ENCODE results near the gene HMX3.

Gene HMX3

GRCh38 chr10:123142701-123143161 lies 7.0 kb downstream of the HMX3 start:
- H3K9me3 ChIP-seq (ENCODE audit: control insufficient read depth in 2 of 2, low read length in 2 of 2) = no peaks in the 10 kb centered on the region
- H3K4me3 ChIP-seq (ENCODE audit: low read length in 2 of 2) = no peak overlapping the region
- H3K27me3 ChIP-seq (ENCODE audit: control insufficient read depth in 1 of 2, insufficient read depth in 2 of 2, low read length in 2 of 2) = peaks cover 86 to 99% of the 10 kb centered on the region in 2 donors
- H3K27ac ChIP-seq (ENCODE audit: low read length) = no peak overlapping the region
- no peaks in the 10 kb centered on the region for H3K36me3 ChIP-seq (ENCODE audit: control insufficient read depth in 2 of 2, insufficient read depth in 2 of 2, low read length in 2 of 2)
- peaks cover 5% of the 10 kb centered on the region for H3K4me1 ChIP-seq (ENCODE audit: control insufficient read depth, insufficient read depth, low read length)
- no peak overlapping the region for H3K9ac ChIP-seq (ENCODE audit: low read length in 2 of 2)

- Histone ChIP-seq H3K4me1 (ENCODE audit: control insufficient read depth, insufficient read depth, low read length) (peaks cover 9% of the 10 kb centered on the region), H3K9me3 (ENCODE audit: control insufficient read depth in 2 of 2, low read length in 2 of 2) (no peaks in the 10 kb centered on the region), H3K27me3 (ENCODE audit: control insufficient read depth in 1 of 2, insufficient read depth in 2 of 2, low read length in 2 of 2) (peaks cover 84 to 99% of the 10 kb centered on the region in 2 donors), H3K9ac (ENCODE audit: low read length in 2 of 2) (no peak overlapping the region), H3K36me3 (ENCODE audit: control insufficient read depth in 2 of 2, insufficient read depth in 2 of 2, low read length in 2 of 2) (no peaks in the 10 kb centered on the region), H3K27ac (ENCODE audit: low read length) (no peak overlapping the region), H3K4me3 (ENCODE audit: low read length in 2 of 2) (no peak overlapping the region)
These were observed 7.5 kb downstream of the HMX3 start for GRCh38 chr10:123143162-123143824.

DNA sequence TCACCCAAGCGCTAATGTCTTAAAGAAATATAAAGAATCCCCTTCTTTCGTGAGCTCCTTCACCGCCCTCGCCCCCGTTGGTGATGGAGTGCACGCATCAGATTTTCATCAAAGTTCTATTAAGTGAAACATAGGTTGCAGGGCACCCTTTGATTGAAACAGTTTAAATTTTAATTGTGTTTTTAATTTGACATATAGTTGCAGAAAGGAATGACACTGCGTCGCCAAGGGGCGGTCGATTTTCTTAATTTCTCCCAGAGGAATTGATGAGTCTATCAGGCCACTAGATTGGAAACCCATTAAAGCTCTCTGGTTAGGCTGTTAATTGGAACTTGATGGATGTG lies 8.0 kb downstream of the HMX3 start:
- peaks cover 9% of the 10 kb centered on the region for H3K4me1 ChIP-seq (ENCODE audit: control insufficient read depth, insufficient read depth, low read length)
- H3K27me3 ChIP-seq (ENCODE audit: control insufficient read depth in 1 of 2, insufficient read depth in 2 of 2, low read length in 2 of 2) = peaks cover 86 to 100% of the 10 kb centered on the region in 2 donors
- no peak overlapping the region for H3K27ac ChIP-seq (ENCODE audit: low read length)
- no peaks in the 10 kb centered on the region for H3K9me3 ChIP-seq (ENCODE audit: control insufficient read depth in 2 of 2, low read length in 2 of 2)
- no peaks in the 10 kb centered on the region for H3K36me3 ChIP-seq (ENCODE audit: control insufficient read depth in 2 of 2, insufficient read depth in 2 of 2, low read length in 2 of 2)
- no peak overlapping the region for H3K4me3 ChIP-seq (ENCODE audit: low read length in 2 of 2)
- no peak overlapping the region for H3K9ac ChIP-seq (ENCODE audit: low read length in 2 of 2)

- Histone ChIP-seq H3K27ac (ENCODE audit: low read length) (no peak overlapping the region), H3K36me3 (ENCODE audit: control insufficient read depth in 2 of 2, insufficient read depth in 2 of 2, low read length in 2 of 2) (no peaks in the 10 kb centered on the region), H3K9me3 (ENCODE audit: control insufficient read depth in 2 of 2, low read length in 2 of 2) (no peaks in the 10 kb centered on the region), H3K27me3 (ENCODE audit: control insufficient read depth in 1 of 2, insufficient read depth in 2 of 2, low read length in 2 of 2) (peaks cover 84 to 100% of the 10 kb centered on the region in 2 donors), H3K4me3 (ENCODE audit: low read length in 2 of 2) (no peak overlapping the region), H3K9ac (ENCODE audit: low read length in 2 of 2) (no peak overlapping the region), H3K4me1 (ENCODE audit: control insufficient read depth, insufficient read depth, low read length) (peaks cover 15% of the 10 kb centered on the region)
These were observed 9.1 kb downstream of the HMX3 start for GRCh38 chr10:123144697-123145541.

- H3K36me3 ChIP-seq (ENCODE audit: control insufficient read depth in 2 of 2, insufficient read depth in 2 of 2, low read length in 2 of 2) = no peaks in the 10 kb centered on the region
- peaks cover 84 to 100% of the 10 kb centered on the region in 2 donors for H3K27me3 ChIP-seq (ENCODE audit: control insufficient read depth in 1 of 2, insufficient read depth in 2 of 2, low read length in 2 of 2)
- peaks cover 19% of the 10 kb centered on the region for H3K4me1 ChIP-seq (ENCODE audit: control insufficient read depth, insufficient read depth, low read length)
- H3K9me3 ChIP-seq (ENCODE audit: control insufficient read depth in 2 of 2, low read length in 2 of 2) = no peaks in the 10 kb centered on the region
- H3K4me3 ChIP-seq (ENCODE audit: low read length in 2 of 2) = no peak overlapping the region
- no peak overlapping the region for H3K9ac ChIP-seq (ENCODE audit: low read length in 2 of 2)
- no peak overlapping the region for H3K27ac ChIP-seq (ENCODE audit: low read length)
These were observed 9.8 kb downstream of the HMX3 start for GRCh38 chr10:123145542-123146012.

DNA sequence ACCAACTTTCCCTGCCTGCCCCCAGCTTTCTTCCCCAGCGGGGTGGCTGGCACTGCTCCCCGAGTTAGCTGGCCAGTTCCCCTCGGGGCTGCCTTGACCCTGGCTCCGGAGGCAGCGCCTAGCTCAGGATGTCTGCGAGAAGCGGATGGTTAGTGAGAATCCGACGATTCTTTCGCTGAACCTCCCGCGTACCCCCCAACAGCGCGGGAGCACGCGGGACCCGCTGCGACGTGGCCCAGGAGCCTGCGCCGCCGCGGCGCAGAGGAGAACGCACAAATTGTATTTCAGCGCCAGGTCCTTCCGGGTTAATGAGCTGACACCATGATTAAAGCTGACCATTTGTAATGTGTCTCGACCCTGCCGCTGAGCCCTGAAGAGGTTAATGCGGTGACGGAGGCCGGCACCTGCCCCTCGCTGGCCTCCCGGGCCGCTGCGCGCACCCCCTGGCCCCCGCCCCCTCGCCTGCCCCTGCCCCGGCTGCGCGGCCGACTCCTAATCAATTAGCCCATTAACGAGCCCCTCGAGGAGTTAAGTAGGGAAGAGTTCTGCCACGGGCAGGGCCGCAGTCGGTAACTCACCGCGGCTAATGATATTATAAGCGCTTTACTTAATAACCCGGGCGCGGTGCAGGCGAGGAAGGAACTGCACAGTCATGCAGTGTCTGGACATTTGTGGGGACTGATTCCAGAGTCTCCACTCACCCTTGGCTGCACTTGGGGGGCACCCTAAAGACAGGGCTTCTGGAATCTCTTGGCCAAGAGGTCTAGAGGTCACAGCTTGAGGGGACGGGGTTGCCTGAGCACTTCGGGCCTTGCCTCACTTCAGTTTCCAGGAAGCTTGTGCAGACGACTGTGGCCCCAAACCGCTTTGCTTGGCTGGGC lies 10.5 kb downstream of the HMX3 start:
- Histone ChIP-seq H3K4me3 (ENCODE audit: low read length in 2 of 2) (no peak overlapping the region), H3K27me3 (ENCODE audit: control insufficient read depth in 1 of 2, insufficient read depth in 2 of 2, low read length in 2 of 2) (peaks cover 84 to 100% of the 10 kb centered on the region in 2 donors), H3K36me3 (ENCODE audit: control insufficient read depth in 2 of 2, insufficient read depth in 2 of 2, low read length in 2 of 2) (no peaks in the 10 kb centered on the region), H3K9ac (ENCODE audit: low read length in 2 of 2) (no peak overlapping the region), H3K4me1 (ENCODE audit: control insufficient read depth, insufficient read depth, low read length) (peaks cover 25% of the 10 kb centered on the region), H3K9me3 (ENCODE audit: control insufficient read depth in 2 of 2, low read length in 2 of 2) (no peaks in the 10 kb centered on the region), H3K27ac (ENCODE audit: low read length) (no peak overlapping the region)

- Histone ChIP-seq H3K27ac (ENCODE audit: low read length) (no peak overlapping the region), H3K27me3 (ENCODE audit: control insufficient read depth in 1 of 2, insufficient read depth in 2 of 2, low read length in 2 of 2) (peaks cover 83 to 100% of the 10 kb centered on the region in 2 donors), H3K4me3 (ENCODE audit: low read length in 2 of 2) (no peak overlapping the region), H3K9me3 (ENCODE audit: control insufficient read depth in 2 of 2, low read length in 2 of 2) (no peaks in the 10 kb centered on the region), H3K4me1 (ENCODE audit: control insufficient read depth, insufficient read depth, low read length) (peaks cover 27% of the 10 kb centered on the region), H3K36me3 (ENCODE audit: control insufficient read depth in 2 of 2, insufficient read depth in 2 of 2, low read length in 2 of 2) (no peaks in the 10 kb centered on the region), H3K9ac (ENCODE audit: low read length in 2 of 2) (no peak overlapping the region)
These were observed 11.3 kb downstream of the HMX3 start for GRCh38 chr10:123146894-123147634.

GRCh38 chr10:123147635-123148413 lies 12.1 kb downstream of the HMX3 start, which contains the start of gene HMX2:
Gene HMX2 (plus strand): TSS chr10:123148136. CDS start chr10:123148379, 243 bp downstream.
- no peaks in the 10 kb centered on the region for H3K36me3 ChIP-seq (ENCODE audit: control insufficient read depth in 2 of 2, insufficient read depth in 2 of 2, low read length in 2 of 2)
- H3K27ac ChIP-seq (ENCODE audit: low read length) = no peak within 1 kb of the TSS
- H3K4me3 ChIP-seq (ENCODE audit: low read length in 2 of 2) = no peak within 1 kb of the TSS
- H3K9me3 ChIP-seq (ENCODE audit: control insufficient read depth in 2 of 2, low read length in 2 of 2) = no peaks in the 10 kb centered on the region
- H3K4me1 ChIP-seq (ENCODE audit: control insufficient read depth, insufficient read depth, low read length) = peaks cover 25% of the 10 kb centered on the region
- peaks cover 79 to 100% of the 10 kb centered on the region in 2 donors for H3K27me3 ChIP-seq (ENCODE audit: control insufficient read depth in 1 of 2, insufficient read depth in 2 of 2, low read length in 2 of 2)
- H3K9ac ChIP-seq (ENCODE audit: low read length in 2 of 2) = no peak within 1 kb of the TSS

DNA sequence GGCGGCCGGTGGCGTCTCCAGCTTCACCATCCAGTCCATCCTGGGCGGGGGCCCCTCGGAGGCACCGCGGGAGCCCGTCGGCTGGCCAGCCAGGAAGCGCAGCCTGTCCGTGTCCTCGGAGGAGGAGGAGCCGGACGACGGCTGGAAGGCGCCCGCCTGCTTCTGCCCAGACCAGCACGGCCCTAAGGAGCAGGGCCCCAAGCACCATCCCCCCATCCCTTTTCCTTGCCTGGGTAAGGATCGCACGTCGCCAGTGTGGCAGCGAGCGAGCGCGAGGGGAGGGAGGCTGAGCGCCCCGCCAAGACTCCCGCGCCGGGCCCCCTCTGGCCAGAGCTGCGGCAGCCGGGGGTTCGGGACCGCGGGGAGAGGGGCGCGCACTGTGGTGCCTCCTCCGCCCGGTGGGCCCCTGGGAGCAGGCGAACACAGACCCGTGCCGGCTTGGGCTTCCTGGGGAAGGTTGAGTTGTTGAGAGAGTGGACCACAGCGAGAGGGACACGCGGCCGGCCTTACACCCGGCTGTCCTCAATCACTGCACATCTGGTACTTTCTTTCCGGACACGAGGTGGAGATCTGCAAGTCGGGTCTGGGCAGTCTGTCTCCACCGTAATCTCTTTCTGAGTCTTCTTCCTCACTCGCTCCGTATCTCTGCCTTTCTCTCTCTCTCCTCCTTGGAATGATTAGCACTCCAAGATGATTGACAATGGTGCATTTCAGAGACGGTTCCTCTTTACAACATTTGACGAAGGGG lies 12.8 kb downstream of the HMX3 start:
- H3K9ac ChIP-seq (ENCODE audit: low read length in 2 of 2) = no peak overlapping the region
- no peaks in the 10 kb centered on the region for H3K9me3 ChIP-seq (ENCODE audit: control insufficient read depth in 2 of 2, low read length in 2 of 2)
- no peaks in the 10 kb centered on the region for H3K36me3 ChIP-seq (ENCODE audit: control insufficient read depth in 2 of 2, insufficient read depth in 2 of 2, low read length in 2 of 2)
- no peak overlapping the region for H3K4me3 ChIP-seq (ENCODE audit: low read length in 2 of 2)
- H3K4me1 ChIP-seq (ENCODE audit: control insufficient read depth, insufficient read depth, low read length) = peaks cover 25% of the 10 kb centered on the region
- H3K27me3 ChIP-seq (ENCODE audit: control insufficient read depth in 1 of 2, insufficient read depth in 2 of 2, low read length in 2 of 2) = peaks cover 78 to 98% of the 10 kb centered on the region in 2 donors
- H3K27ac ChIP-seq (ENCODE audit: low read length) = no peak overlapping the region

Measured in stomach smooth muscle (tissue), 2 donors.